Left ventricle myocardium inferior (tissue), 1 donor: ENCODE results near the gene ZNF226. TPM values are rescaled to one million over a fixed set of nuclear protein-coding genes. Genes with fewer than 3 reads are reported as not detected.
"Not testable (repeated sequence)": the region's sequence is repeated elsewhere in the genome, so short reads cannot be mapped to it uniquely, and the experiment has no call there.

Experiments
- DNase-seq: peaks from one replicate; pipeline ENCODE4 v3.0.0-alpha.2; 2020
- H3K27ac ChIP-seq: fragments of 200-600 bp; replicated peaks from 2 replicates; pipeline ENCODE4 v1.8.0; 2021
- H3K27me3 ChIP-seq: fragments of 200-600 bp; 2 replicates; pipeline ENCODE4 v1.8.0; 2021; ENCODE audit warnings: low read depth
- H3K36me3 ChIP-seq: fragments of 200-600 bp; 2 replicates; pipeline ENCODE4 v1.8.0; 2021
- H3K4me1 ChIP-seq: fragments of 200-600 bp; 2 replicates; pipeline ENCODE4 v1.8.0; 2021
- H3K4me3 ChIP-seq: fragments of 200-600 bp; 2 replicates; pipeline ENCODE4 v1.8.0; 2021; ENCODE audit warnings: mild to moderate bottlenecking, moderate library complexity
- H3K9me3 ChIP-seq: fragments of 200-600 bp; replicated peaks from 2 replicates; pipeline ENCODE4 v1.8.0; 2021
- intact Hi-C: fragments of 100-400 bp; cut with micrococcal nuclease; formaldehyde crosslinking; loops from one replicate; pipeline ENCODE4 v1.11.0; 2022
- total RNA-seq: library from RNA; stranded (reverse); fragmentation: NEBNext Ultra II Directional; extraction: Animal tissue kit (Norgen Biotek cat#: 25700); gene quantifications from one replicate; pipeline ENCODE4 v1.2.1, GENCODE V29; 2021
- TF ChIP-seq, protein P1 (sequence below): fragments of 200-600 bp; IDR thresholded peaks from 2 replicates; pipeline ENCODE4 v1.8.0; 2021; ENCODE audit warnings: antibody characterized with exemption, mild to moderate bottlenecking, borderline replicate concordance
- donor health status: DM: no; HTN: yes; CAD: no; lungs with severe emphysema.

ZNF226 gene
- total RNA-seq, 1 donor from 2014 or later: 17.8 TPM

DNA sequence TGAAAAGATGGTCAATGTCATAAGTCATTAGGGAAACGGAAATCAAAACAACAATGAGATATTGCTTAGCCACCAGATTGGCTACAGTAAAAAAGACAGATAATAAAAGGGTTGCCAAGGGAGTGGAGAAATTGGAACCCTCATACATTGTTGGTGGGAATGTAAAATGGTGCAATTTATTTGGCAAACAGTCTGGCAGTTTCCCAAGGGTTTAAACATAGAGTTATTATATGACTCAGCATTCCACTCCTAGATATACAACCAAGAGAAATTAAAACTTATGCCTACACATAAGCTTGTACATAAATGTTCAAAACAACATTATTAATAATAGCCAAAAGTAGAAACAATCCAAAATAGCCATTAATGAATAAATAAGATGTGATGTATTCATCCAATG, 37.6 kb downstream of the ZNF226 start:
- TF ChIP-seq, protein P1, sequence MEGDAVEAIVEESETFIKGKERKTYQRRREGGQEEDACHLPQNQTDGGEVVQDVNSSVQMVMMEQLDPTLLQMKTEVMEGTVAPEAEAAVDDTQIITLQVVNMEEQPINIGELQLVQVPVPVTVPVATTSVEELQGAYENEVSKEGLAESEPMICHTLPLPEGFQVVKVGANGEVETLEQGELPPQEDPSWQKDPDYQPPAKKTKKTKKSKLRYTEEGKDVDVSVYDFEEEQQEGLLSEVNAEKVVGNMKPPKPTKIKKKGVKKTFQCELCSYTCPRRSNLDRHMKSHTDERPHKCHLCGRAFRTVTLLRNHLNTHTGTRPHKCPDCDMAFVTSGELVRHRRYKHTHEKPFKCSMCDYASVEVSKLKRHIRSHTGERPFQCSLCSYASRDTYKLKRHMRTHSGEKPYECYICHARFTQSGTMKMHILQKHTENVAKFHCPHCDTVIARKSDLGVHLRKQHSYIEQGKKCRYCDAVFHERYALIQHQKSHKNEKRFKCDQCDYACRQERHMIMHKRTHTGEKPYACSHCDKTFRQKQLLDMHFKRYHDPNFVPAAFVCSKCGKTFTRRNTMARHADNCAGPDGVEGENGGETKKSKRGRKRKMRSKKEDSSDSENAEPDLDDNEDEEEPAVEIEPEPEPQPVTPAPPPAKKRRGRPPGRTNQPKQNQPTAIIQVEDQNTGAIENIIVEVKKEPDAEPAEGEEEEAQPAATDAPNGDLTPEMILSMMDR: no peak
- Histone ChIP-seq H3K36me3 (no peaks in the 10 kb centered on the region), H3K4me1 (peaks cover 1% of the 10 kb centered on the region), H3K27ac (no peak overlapping the region), H3K27me3 (no peaks in the 10 kb centered on the region), H3K4me3 (no peak overlapping the region), H3K9me3 (peaks cover 12% of the 10 kb centered on the region)
- DNase-seq: no peak
- intact Hi-C loops: no loop called here

DNA sequence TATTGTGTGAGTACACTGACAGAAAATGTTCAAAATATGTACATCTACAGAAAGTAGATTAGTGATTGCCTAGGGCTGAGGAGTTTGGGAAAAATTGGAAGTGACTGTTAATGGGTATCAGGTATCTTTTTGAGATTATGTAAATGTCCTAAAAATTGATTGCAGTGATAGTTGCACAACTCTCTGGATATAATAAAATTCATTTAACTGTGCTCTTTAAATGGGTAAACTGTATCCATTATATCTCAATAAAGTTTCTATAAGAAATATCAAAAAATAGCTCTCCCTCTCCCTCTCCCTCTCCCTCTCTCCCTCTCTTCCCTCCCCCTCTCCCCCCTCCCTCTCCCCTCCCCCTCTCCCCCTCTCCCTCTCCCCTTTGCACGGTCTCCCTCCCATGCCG, 38.1 kb downstream of the ZNF226 start:
- H3K9me3 ChIP-seq: peaks cover 12% of the 10 kb centered on the region
- TF ChIP-seq, protein P1: no peak
- intact Hi-C loops: no loop called here

DNA sequence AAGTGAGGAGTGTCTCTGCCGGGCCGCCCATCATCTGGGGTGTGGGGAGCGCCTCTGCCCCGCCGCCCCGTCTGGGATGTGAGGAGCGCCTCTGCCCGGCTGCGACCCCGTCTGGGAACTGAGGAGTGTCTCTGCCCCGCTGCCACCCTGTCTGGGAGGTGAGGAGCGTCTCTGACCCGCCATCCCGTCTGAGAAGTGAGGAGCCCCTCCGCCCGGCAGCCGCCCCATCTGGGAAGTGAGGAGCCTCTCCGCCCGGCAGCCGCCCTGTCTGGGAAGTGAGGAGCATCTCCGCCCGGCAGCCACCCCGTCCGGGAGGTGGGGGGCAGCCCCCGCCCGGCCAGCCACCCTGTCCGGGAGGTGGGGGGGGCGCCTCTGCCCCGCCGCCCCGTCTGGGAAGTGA, 39.0 kb downstream of the ZNF226 start:
- peaks cover 13% of the 10 kb centered on the region for H3K4me1 ChIP-seq
- H3K27ac ChIP-seq, H3K27me3 ChIP-seq, intact Hi-C loops, DNase-seq, H3K36me3 ChIP-seq, H3K4me3 ChIP-seq: not testable (repeated sequence)
- H3K9me3 ChIP-seq: peaks cover 12% of the 10 kb centered on the region

More for the DNA sequence above, 38.1 kb downstream of the ZNF226 start:
- no peaks in the 10 kb centered on the region for H3K27me3 ChIP-seq
- no peak overlapping the region for H3K4me3 ChIP-seq
- H3K27ac ChIP-seq: no peak overlapping the region
- H3K36me3 ChIP-seq: no peaks in the 10 kb centered on the region
- H3K4me1 ChIP-seq: peaks cover 6% of the 10 kb centered on the region
- DNase-seq: no peak

DNA sequence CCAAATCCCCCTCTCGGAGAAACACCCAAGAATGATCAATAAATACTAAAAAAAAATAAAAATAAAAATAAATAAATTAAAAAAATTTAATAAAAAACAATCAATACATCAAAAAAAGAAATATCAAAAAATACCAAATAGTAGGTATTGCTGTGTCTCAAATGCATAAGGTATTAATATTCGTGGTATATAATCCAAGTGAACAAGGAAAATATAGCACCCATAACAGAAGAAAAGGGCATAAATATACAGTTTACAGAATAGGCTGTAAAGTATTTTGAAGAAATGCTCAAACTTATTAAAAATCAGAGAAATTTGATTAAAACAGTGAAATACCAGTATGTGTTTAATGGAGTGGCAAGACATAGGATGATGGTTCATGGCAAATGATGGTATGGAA, 39.9 kb downstream of the ZNF226 start:
- intact Hi-C loops: no loop called here
- Histone ChIP-seq H3K36me3 (no peaks in the 10 kb centered on the region), H3K4me3 (no peak overlapping the region), H3K27ac (no peak overlapping the region), H3K27me3 (no peaks in the 10 kb centered on the region), H3K9me3 (peaks cover 12% of the 10 kb centered on the region), H3K4me1 (peaks cover 13% of the 10 kb centered on the region)
- TF ChIP-seq, protein P1: no peak
- no peak for DNase-seq

DNA sequence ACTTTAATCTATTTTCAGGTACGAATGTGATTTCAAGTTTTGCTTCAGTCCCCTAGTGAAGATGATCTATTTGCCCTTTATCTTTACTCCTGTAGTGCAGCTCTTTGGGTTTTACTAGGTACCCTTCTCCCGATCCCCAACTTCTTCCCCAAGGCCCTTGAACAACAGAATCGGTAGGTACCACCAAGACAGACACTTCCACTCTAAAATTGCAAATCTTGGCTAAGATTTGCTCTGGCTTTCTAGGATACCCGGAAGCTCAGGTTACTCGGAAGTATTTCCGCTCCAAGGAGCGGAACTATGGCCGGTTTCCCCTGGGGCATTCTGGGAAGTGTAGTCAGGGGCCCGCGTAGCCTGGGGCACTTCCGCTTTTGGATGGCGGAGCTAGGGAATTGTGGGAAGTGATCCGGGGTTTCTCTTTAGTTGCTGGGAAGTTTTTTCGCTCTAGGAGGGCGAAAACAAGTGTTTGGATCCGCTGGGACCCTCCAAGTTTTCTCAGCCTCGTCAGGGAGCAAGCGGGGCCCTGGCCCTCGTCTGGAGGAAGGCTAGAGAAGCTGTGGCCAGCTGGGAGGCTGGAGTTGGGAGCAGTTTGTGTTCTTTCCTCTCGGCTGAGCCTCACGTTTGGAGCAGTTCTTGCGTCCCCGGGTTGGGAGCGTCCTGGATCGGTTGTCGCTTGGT, 42.4 kb downstream of the ZNF226 start:
- H3K27ac ChIP-seq: peak overlapping the region; percentile 95
- intact Hi-C loops: no loop called here
- H3K27me3 ChIP-seq: no peaks in the 10 kb centered on the region
- no peaks in the 10 kb centered on the region for H3K9me3 ChIP-seq
- H3K36me3 ChIP-seq: no peaks in the 10 kb centered on the region
- TF ChIP-seq, protein P1: no peak
- DNase-seq: peak; percentile 89
- peaks cover 16% of the 10 kb centered on the region for H3K4me1 ChIP-seq
- H3K4me3 ChIP-seq: peak overlapping the region; percentile 85

DNA sequence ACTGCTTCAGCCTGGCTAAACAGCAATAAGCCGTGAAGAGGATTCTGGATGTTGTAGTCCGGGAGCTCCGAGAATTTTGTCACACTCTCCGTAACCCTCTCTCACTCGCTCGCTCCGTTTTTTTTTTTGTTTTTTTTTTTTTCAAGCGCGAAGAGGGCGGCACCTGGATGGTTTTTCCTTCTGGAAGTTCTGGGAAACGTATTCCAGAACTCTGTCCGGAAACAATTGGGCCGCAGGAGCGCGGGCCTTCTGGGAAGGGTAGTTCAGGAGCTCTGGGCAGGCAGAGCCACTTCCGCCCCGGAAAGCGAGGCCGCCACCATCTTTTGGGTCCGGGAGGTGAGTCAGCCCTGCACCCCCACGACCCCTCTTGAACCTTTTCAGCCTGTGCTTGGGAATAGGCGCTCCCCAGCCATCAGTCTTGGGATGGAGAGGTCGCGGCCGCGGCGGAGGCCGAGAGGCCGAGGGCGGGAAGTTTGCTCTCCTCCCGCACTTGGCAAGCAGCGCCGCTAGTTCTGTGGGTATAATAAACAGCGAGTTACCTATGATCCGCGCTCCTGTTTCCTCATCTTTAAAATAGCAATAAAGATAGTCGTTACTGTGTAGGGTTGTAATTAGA, 47.5 kb downstream of the ZNF226 start, which contains the start of gene ZNF227:
ZNF227 (plus strand) TSS at position 283 of the 616 bp plus-strand sequence. CDS start 5,261 bp downstream, outside the sequence.
- H3K27me3 ChIP-seq: no peaks in the 10 kb centered on the region
- TF ChIP-seq, protein P1: no peak
- peaks cover 30% of the 10 kb centered on the region for H3K36me3 ChIP-seq
- H3K4me3 ChIP-seq: peak within 1 kb of the TSS; percentile 91
- no peaks in the 10 kb centered on the region for H3K9me3 ChIP-seq
- H3K27ac ChIP-seq: peak within 1 kb of the TSS; percentile 92
- intact Hi-C loops: no loop called here
- peaks cover 33% of the 10 kb centered on the region for H3K4me1 ChIP-seq
- peak; percentile 91 for DNase-seq
